GM21367 (cell line): ENCODE measurements around the gene AP1B1.
"Not testable (repeated sequence)": the region's sequence is repeated elsewhere in the genome, so short reads cannot be mapped to it uniquely, and the experiment has no call there.

Source experiments
- ATAC-seq: cut with Tn5 transposase; IDR thresholded peaks from one replicate; pipeline ENCODE4 v1.9.1; 2021; ENCODE audit not compliant: unreplicated experiment

AP1B1 gene

GRCh38 chr22:29351891-29352290 is 36.5 kb downstream of the AP1B1 start:
- no peak for ATAC-seq

GRCh38 chr22:29351042-29351441 is 37.3 kb downstream of the AP1B1 start:
- no peak for ATAC-seq

- no peak for ATAC-seq
These were observed 39.4 kb downstream of the AP1B1 start for GRCh38 chr22:29348956-29349355.

- no peak for ATAC-seq
These were observed 40.3 kb downstream of the AP1B1 start for GRCh38 chr22:29348041-29348440.

GRCh38 chr22:29346659-29347058 is 41.7 kb downstream of the AP1B1 start:
- ATAC-seq, result no peak

- no peak for ATAC-seq
These were observed 42.4 kb downstream of the AP1B1 start for GRCh38 chr22:29345932-29346331.

- not testable (repeated sequence) for ATAC-seq
These were observed 43.5 kb downstream of the AP1B1 start for GRCh38 chr22:29344889-29345288.

- no peak for ATAC-seq
These were observed 44.2 kb downstream of the AP1B1 start for GRCh38 chr22:29344137-29344536.

- ATAC-seq, result no peak
These were observed 45.0 kb downstream of the AP1B1 start for GRCh38 chr22:29343313-29343805.

GRCh38 chr22:29342577-29343312 is 45.6 kb downstream of the AP1B1 start:
- no peak for ATAC-seq

- no peak for ATAC-seq
These were observed 46.2 kb downstream of the AP1B1 start for GRCh38 chr22:29342177-29342576.

- ATAC-seq, result no peak
These were observed 46.6 kb downstream of the AP1B1 start for GRCh38 chr22:29341849-29342127.

GRCh38 chr22:29341056-29341848 is 47.1 kb downstream of the AP1B1 start:
- ATAC-seq, result no peak

GRCh38 chr22:29340566-29340965 is 47.8 kb downstream of the AP1B1 start:
- no peak for ATAC-seq

- no peak for ATAC-seq
These were observed 48.8 kb downstream of the AP1B1 start for GRCh38 chr22:29339381-29340235.

- ATAC-seq, result no peak
These were observed 50.0 kb downstream of the AP1B1 start for GRCh38 chr22:29338398-29338797.

- ATAC-seq, result no peak
These were observed 50.6 kb downstream of the AP1B1 start for GRCh38 chr22:29337631-29338284.

GRCh38 chr22:29336751-29337490 is 51.4 kb downstream of the AP1B1 start:
- no peak for ATAC-seq

- ATAC-seq, result no peak
These were observed 52.7 kb downstream of the AP1B1 start for GRCh38 chr22:29335656-29336055.

GRCh38 chr22:29334696-29335344 is 53.5 kb downstream of the AP1B1 start:
- ATAC-seq, result no peak
